Activated CD8-positive, alpha-beta memory T cell treated with anti-CD3 and anti-CD28 coated beads, Interleukin-2, amount 50 U/mL, for 48 hours (primary cell): ENCODE data around the gene LRRC57.
"Not testable (repeated sequence)": the region's sequence is repeated elsewhere in the genome, so short reads cannot be mapped to it uniquely, and the experiment has no call there.

ENCODE experiments used
- DNase-seq: peaks from one replicate; pipeline ENCODE4 v3.0.0-alpha.2; 2020

Gene LRRC57

GRCh38 chr15:42548249-42549031, at the start of gene LRRC57, which contains the start of gene HAUS2:
TSS of gene LRRC57 (minus strand) at chr15:42548793. CDS start at chr15:42548434, 359 bp downstream.
TSS of gene HAUS2 (plus strand) at chr15:42548838. CDS start at chr15:42548873, 35 bp downstream.
- peak; percentile 97 for DNase-seq

- DNase-seq, result no peak
These were observed 47.1 kb upstream of the LRRC57 start for GRCh38 chr15:42595626-42596240.

GRCh38 chr15:42594095-42594494, 45.5 kb upstream of the LRRC57 start:
- no peak for DNase-seq

- DNase-seq, result no peak
These were observed 44.5 kb upstream of the LRRC57 start for GRCh38 chr15:42593143-42593542.

- DNase-seq, result no peak
These were observed 44.1 kb upstream of the LRRC57 start for GRCh38 chr15:42592716-42593115.

- no peak for DNase-seq
These were observed 42.8 kb upstream of the LRRC57 start for GRCh38 chr15:42591238-42591934.

- no peak for DNase-seq
These were observed 42.1 kb upstream of the LRRC57 start for GRCh38 chr15:42590619-42591237.

GRCh38 chr15:42584031-42584765, 35.6 kb upstream of the LRRC57 start:
- no peak for DNase-seq

GRCh38 chr15:42582569-42583375, 34.2 kb upstream of the LRRC57 start:
- no peak for DNase-seq

- DNase-seq, result peak; percentile 87
These were observed 32.7 kb upstream of the LRRC57 start for GRCh38 chr15:42581272-42581730.

GRCh38 chr15:42578984-42579537, 30.5 kb upstream of the LRRC57 start:
- DNase-seq, result no peak

GRCh38 chr15:42577514-42578031, 29.0 kb upstream of the LRRC57 start:
- no peak for DNase-seq

- no peak for DNase-seq
These were observed 28.2 kb upstream of the LRRC57 start for GRCh38 chr15:42576776-42577175.

GRCh38 chr15:42576040-42576594, 27.5 kb upstream of the LRRC57 start:
- DNase-seq, result no peak

GRCh38 chr15:42575188-42576039, 26.8 kb upstream of the LRRC57 start, which contains the start of gene STARD9:
TSS of gene STARD9 (plus strand) at chr15:42575606. CDS start at chr15:42575716, 110 bp downstream.
- peak; percentile 95 for DNase-seq

- DNase-seq, result no peak
These were observed 10.1 kb upstream of the LRRC57 start for GRCh38 chr15:42558739-42559138.

- not testable (repeated sequence) for DNase-seq
These were observed 8.1 kb upstream of the LRRC57 start for GRCh38 chr15:42556550-42557207.

- DNase-seq, result no peak
These were observed 5.0 kb upstream of the LRRC57 start for GRCh38 chr15:42553554-42553953.
